Suppressor macrophage treated with lipopolysaccharide for 4 hours (primary cell): ENCODE measurements around the gene SGO2.

Source experiments
- DNase-seq: peaks from one replicate; pipeline ENCODE4 v3.0.0-alpha.2; 2020

Gene SGO2, protein sequence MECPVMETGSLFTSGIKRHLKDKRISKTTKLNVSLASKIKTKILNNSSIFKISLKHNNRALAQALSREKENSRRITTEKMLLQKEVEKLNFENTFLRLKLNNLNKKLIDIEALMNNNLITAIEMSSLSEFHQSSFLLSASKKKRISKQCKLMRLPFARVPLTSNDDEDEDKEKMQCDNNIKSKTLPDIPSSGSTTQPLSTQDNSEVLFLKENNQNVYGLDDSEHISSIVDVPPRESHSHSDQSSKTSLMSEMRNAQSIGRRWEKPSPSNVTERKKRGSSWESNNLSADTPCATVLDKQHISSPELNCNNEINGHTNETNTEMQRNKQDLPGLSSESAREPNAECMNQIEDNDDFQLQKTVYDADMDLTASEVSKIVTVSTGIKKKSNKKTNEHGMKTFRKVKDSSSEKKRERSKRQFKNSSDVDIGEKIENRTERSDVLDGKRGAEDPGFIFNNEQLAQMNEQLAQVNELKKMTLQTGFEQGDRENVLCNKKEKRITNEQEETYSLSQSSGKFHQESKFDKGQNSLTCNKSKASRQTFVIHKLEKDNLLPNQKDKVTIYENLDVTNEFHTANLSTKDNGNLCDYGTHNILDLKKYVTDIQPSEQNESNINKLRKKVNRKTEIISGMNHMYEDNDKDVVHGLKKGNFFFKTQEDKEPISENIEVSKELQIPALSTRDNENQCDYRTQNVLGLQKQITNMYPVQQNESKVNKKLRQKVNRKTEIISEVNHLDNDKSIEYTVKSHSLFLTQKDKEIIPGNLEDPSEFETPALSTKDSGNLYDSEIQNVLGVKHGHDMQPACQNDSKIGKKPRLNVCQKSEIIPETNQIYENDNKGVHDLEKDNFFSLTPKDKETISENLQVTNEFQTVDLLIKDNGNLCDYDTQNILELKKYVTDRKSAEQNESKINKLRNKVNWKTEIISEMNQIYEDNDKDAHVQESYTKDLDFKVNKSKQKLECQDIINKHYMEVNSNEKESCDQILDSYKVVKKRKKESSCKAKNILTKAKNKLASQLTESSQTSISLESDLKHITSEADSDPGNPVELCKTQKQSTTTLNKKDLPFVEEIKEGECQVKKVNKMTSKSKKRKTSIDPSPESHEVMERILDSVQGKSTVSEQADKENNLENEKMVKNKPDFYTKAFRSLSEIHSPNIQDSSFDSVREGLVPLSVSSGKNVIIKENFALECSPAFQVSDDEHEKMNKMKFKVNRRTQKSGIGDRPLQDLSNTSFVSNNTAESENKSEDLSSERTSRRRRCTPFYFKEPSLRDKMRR

GRCh38 chr2:200525882-200526651 is at the start of gene SGO2:
Gene SGO2, plus strand, starts transcription at chr2:200526207. Its CDS starts 6,769 bp downstream, at chr2:200532976.
- peak; percentile 97 for DNase-seq

GRCh38 chr2:200476836-200477235 is 49.2 kb upstream of the SGO2 start:
- DNase-seq = no peak

DNA sequence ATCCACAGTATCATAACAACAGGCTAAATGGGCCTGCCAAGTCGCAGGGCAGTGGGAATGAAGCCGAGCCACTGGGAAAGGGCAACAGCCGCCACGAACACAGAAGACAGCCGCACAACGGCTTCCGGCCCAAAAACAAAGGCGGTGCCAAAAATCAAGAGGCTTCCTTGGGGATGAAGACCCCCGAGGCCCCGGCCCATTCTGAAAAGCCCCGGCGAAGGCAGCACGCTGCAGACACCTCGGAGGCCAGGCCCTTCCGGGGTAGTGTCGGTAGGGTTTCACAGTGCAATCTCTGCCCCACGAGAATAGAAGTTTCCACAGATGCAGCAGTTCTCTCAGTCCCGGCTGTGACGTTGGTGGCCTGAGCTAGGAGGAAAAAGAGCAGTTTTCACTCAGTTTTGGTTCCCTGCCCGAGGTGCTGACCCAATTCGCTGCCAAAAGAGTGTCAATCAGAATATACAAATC is 48.3 kb upstream of the SGO2 start:
- no peak for DNase-seq

- no peak for DNase-seq
Observed at GRCh38 chr2:200479692-200480265, 46.2 kb upstream of the SGO2 start.

DNA sequence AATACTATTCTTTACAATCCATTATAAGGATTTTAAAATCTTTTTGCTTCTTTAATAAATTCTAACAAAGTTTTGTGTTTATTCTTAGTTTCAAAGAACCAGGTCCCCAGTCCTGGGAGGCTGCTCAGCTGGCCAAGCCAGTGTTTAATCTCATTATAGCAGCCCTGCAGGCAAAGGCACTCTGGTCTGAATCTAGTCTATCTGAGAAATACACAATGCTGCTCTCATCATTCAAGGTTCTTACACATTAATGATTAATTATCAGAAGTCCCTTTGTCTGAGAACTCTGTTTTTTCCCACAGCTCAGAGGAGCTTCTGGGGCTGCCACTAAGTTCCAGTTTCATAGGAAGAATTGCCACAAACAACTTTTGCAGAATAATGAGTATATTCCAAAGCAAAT is 43.8 kb upstream of the SGO2 start:
- no peak for DNase-seq

DNA sequence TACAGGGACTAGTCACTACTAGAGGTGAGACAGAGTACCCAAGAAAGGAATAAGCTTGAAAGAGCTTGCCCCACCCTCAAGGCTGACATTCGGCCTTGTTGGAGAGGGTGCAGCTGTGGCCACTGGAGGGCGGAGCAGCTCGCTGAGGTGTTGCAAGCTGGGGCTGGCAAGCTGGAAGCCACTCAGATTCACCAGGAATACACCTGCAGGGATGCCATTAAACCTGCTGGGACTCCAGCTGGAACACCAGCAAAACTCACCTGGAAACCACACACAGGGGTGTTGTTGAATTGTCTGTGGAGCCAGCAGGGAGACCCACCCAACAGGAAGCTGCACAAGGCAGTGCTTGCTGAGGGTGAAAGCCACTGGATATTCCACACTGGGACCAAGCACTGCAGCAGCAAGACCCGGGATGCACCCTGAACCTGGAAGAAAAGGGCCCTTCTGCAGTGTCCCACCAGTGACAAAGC is 42.2 kb upstream of the SGO2 start:
- no peak for DNase-seq

DNA sequence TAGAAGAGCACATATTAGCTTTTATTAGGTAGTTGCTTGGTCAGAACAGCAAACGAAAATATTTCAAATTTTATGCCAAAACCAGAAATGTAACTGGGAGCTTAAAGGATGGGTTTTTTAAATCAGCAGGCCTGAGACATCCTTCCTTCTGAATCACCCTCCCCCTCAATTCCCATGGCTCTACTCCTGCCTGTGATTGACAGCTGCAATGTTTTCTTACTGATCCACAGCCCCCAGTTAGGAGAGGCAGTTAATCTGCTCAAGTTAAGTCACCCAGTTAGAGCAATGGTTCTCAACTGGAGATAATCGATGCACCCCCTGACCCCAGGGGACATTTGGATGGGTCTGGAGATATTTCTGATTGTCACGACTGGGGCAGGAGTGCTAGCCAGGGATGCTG is 41.1 kb upstream of the SGO2 start:
- no peak for DNase-seq

DNA sequence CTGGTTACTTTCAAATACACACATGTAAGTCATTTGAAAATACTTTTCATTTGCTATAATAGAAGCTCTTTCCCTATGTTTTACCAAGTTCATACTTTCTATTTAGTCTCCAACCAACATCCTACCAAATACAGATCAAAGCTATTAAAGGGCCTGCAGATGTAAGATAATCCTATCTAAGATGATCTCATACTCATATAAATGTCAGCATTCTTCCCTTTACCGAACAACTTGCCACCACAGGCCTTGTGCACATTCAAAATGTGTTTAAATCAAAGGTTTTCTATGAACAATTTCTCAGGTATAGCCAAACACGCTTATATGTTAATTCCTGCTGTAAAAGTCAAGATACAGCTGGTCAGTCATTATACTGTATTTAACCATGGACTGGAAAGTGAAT is 39.5 kb upstream of the SGO2 start:
- DNase-seq = no peak

DNA sequence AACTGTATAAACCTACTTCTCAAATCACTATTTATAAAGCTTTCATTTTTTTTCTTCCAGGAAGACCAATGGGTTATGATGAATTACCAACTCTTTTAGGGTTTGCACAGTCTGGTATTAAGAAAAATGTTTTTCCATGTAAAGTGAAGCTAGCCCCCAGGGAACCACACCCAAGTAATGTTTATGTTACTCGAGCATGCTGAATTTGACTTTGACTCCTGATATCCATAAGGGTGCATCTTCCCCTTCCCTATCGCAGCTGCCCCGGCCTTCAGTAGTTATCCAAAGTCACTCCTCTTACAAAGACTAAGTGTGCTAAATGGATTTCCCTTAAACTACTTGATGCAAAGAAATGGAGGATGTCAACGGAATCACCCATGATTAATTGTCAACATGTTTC is 37.8 kb upstream of the SGO2 start:
- DNase-seq = no peak

DNA sequence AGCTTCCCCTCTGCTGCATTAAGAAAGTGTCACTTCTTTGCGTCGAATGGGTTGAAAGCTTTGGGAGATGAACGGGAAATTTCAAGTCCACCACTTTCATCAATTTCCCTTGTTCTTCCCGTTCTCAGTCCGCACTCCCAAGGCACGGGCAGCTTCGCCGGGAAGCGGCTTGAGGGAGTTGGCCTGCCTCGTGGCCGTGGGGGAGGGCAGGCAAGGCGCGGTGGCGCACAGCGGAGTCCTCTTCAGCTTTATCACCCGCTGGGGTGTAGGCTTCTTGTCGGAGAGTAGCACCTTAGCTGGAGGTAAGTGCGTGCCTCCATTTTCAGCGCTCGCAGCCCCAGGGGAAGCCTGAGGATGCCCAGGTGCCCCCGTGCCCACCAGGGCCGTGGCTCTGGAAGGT is 36.0 kb upstream of the SGO2 start:
- no peak for DNase-seq

- DNase-seq = no peak
Observed at GRCh38 chr2:200492656-200493055, 33.4 kb upstream of the SGO2 start.

DNA sequence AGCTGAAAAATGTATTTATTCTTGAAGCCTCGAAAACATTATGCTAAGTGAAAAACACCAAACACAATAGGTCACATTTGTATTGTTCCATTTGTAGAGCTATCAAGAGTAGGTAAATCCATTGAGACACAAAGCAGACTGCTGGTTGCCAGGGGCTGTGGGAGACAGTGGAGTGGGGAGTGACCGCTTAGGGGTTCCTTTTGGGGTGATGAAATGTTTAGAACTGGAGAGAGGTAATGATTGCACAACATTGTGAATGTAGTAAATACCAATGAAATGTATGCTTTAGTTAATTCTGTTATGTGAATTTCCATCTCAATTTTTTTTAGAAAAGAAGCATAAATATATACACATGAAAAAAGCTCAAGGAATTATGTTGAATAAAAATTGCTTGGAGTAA is 32.0 kb upstream of the SGO2 start:
- DNase-seq = no peak

- no peak for DNase-seq
Observed at GRCh38 chr2:200496696-200497095, 29.3 kb upstream of the SGO2 start.

DNA sequence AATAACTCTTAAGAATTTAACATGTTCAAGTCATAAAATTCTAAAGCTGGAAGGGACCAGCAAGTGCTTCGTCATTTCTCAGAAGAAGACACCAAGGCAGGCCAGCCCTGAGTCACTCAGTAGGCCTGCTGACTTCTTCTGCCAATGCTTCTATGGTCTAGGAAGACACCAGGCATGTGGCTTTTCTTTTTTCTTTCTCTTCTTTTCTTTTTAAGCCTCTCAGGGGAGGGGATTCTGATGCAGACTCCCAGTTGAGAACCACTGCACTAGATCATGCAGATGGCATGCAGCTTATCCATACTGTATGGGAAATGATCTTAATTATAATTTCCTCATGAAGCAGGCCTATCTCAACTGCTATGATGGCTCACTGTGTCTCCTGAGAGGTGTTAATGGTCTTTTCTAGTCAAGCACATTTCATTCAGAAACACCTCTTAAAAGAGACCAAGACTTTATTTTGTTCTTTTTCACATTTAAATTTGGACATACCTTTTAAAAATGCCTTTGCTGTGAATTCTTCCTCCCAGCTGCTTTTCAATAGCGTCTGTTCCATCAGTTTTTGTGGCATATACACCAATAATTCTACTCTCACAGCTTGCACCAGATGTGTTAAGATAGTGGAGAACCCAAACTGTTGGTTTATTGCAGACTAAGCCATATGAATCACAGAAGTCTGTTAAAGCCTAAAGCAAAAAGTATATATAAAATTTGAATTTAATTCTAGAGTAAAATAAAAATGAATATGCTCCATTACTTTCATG is 27.4 kb upstream of the SGO2 start:
- DNase-seq = no peak

GRCh38 chr2:200502196-200502595 is 23.8 kb upstream of the SGO2 start:
- no peak for DNase-seq

DNA sequence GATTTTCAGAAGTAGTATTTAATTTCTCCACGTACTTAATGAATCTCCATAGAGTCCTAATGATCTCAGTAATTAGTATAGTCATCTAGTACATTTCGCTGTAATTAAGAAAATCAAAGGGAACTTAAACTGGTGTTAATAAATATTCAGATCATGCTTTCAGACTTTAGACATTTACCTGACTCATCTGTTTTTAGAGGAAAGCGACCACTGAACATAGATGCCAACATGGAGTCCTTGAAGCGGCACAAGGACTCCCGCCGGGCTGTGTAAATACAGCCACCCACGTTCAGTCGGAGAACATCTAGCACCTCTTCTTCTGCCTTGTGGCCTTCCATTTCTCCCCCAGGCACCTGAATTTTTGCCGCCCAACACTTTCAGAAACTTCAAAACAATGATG is 19.3 kb upstream of the SGO2 start:
- DNase-seq = no peak

DNA sequence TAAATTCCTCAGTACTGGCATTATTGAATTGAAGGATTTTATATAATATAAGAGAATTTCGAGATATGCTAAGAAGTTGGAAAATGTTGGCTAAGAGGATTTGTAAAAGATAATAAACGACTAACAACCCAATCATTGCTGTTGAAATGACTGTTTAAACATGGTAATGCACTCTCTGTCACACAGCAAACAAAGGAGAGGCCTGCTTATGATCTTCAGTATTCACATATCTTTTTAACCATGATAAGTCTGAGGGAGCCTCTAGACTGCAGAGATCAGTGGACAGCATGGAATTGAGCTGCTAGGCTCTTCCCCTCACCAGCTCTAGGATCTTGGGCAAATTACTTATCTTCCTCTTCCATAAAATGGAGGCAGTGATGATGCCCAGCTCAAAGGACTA is 18.8 kb upstream of the SGO2 start:
- no peak for DNase-seq

DNA sequence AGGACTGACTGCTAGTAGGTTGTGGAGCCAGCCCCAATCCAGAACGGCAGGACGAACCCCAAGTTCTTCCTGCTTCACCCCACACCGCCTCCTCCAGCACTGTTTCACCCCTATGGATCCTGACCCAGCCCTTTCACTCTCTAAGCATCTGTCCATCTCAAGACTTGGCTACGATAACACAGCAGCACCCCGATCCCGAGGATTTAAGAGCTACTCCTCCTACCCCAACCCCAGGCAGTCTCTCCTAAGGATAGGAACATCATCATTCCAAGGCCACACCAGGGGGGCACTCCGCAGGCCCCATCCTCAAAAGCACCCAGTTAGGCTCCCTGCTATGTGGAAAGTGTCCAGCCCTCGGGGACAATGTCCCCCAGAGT is 16.8 kb upstream of the SGO2 start:
- no peak for DNase-seq

GRCh38 chr2:200509612-200510433 is 16.2 kb upstream of the SGO2 start, which contains the start of gene KCTD18:
Gene KCTD18, minus strand, starts transcription at chr2:200510068. Its CDS starts 3,052 bp downstream, at chr2:200507016.
- peak; percentile 95 for DNase-seq

DNA sequence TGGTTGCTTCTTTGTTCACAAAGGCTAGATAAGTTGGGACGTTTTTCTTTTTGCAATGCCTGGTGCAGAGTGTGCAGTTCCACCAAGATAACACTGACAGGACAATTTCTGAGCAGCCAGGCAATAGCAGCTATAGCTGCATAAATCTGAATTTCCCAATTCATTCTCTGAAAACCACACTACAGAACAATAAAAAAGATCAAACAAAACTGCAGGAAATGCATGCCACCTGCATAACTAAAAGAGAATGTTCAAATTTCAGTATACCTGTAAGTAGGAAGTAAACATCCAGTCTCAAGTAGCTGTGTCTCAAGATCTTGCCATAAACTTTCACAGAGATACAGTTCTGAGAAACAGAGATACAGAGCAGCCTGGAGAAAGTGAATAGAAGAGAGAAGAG is 10.9 kb upstream of the SGO2 start:
- no peak for DNase-seq
